ENCODE measurements around the gene PEX11B.
A peak's percentile ranks its signal among the peaks of the same experiment; 100 is the strongest.

Gene PEX11B

GRCh38 chr1:145918144-145918991, at the start of gene PEX11B:
Gene PEX11B (minus strand): TSS chr1:145918717. CDS start chr1:145918688, 29 bp downstream.
- peak; percentile 90 for DNase-seq (ENCODE audit: low spot score)

GRCh38 chr1:145967288-145967687, 48.8 kb upstream of the PEX11B start:
- DNase-seq (ENCODE audit: low spot score), result no peak

GRCh38 chr1:145965119-145965744, 46.7 kb upstream of the PEX11B start:
- no peak for DNase-seq (ENCODE audit: low spot score)

GRCh38 chr1:145964328-145965118, 46.0 kb upstream of the PEX11B start, which contains the start of the genes ANKRD34A and POLR3GL:
Gene ANKRD34A (minus strand): TSS chr1:145964575. CDS start chr1:145961759, 2,816 bp downstream.
Gene POLR3GL (plus strand): TSS chr1:145964690. CDS start chr1:145974866, 10,176 bp downstream.
- peak; percentile 94 for DNase-seq (ENCODE audit: low spot score)

GRCh38 chr1:145963265-145964019, 44.9 kb upstream of the PEX11B start:
- peak; percentile 44 for DNase-seq (ENCODE audit: low spot score)

- DNase-seq (ENCODE audit: low spot score), result peak; percentile 86
Observed at GRCh38 chr1:145962157-145963102, 43.9 kb upstream of the PEX11B start.

- peak; percentile 57 for DNase-seq (ENCODE audit: low spot score)
Observed at GRCh38 chr1:145961425-145962156, 43.1 kb upstream of the PEX11B start.

- no peak for DNase-seq (ENCODE audit: low spot score)
Observed at GRCh38 chr1:145961109-145961424, 42.5 kb upstream of the PEX11B start.

- DNase-seq (ENCODE audit: low spot score), result peak; percentile 88
Observed at GRCh38 chr1:145960468-145961108, 42.1 kb upstream of the PEX11B start.

GRCh38 chr1:145959957-145960467, 41.5 kb upstream of the PEX11B start:
- no peak for DNase-seq (ENCODE audit: low spot score)

- DNase-seq (ENCODE audit: low spot score), result no peak
Observed at GRCh38 chr1:145959333-145959732, 40.8 kb upstream of the PEX11B start.

GRCh38 chr1:145958734-145959133, 40.2 kb upstream of the PEX11B start:
- DNase-seq (ENCODE audit: low spot score), result no peak

- DNase-seq (ENCODE audit: low spot score), result peak; percentile 95
Observed at GRCh38 chr1:145957443-145958319, 39.2 kb upstream of the PEX11B start, which contains the start of gene LIX1L. Gene LIX1L (minus strand): TSS chr1:145958017. CDS start chr1:145957927, 90 bp downstream.

GRCh38 chr1:145956781-145957442, 38.4 kb upstream of the PEX11B start:
- DNase-seq (ENCODE audit: low spot score), result no peak

- DNase-seq (ENCODE audit: low spot score), result no peak
Observed at GRCh38 chr1:145956361-145956760, 37.8 kb upstream of the PEX11B start.

- peak; percentile 31 for DNase-seq (ENCODE audit: low spot score)
Observed at GRCh38 chr1:145955436-145955835, 36.9 kb upstream of the PEX11B start.

GRCh38 chr1:145953861-145954260, 35.3 kb upstream of the PEX11B start:
- DNase-seq (ENCODE audit: low spot score), result peak; percentile 12
